ENCODE measurements around the gene SCYGR3. TPM values are rescaled to one million over a fixed set of nuclear protein-coding genes. Genes with fewer than 3 reads are reported as not detected.

The SCYGR3 gene
- polyA plus RNA-seq, 4 donors, result not detected

- peaks cover 0 to 3% (median 0%) of the 10 kb centered on the region in 3 donors for H3K36me3 ChIP-seq (ENCODE audit: control insufficient read depth in 3 of 3, insufficient read depth in 2 of 3, low read depth in 1 of 3, low read length in 3 of 3)
- 68 to 93% (median 77%) methylated on average over 3 of the region's 3 CpGs for WGBS, 3 donors
- DNase-seq, result no peak
- H3K27ac ChIP-seq (ENCODE audit: low read depth in 1 of 3, low read length in 2 of 3), result no peak overlapping the region
- no peaks in the 10 kb centered on the region for H3K4me1 ChIP-seq (ENCODE audit: control insufficient read depth in 3 of 3, insufficient read depth in 2 of 3, low read depth in 1 of 3, low read length in 2 of 3)
- no peak for FAIRE-seq
- H3K4me3 ChIP-seq (ENCODE audit: low read depth in 1 of 3, low read length in 3 of 3), result no peak overlapping the region
- no peaks in the 10 kb centered on the region for H3K9me3 ChIP-seq (ENCODE audit: control insufficient read depth in 2 of 2, insufficient read depth in 1 of 2, low read depth in 1 of 2, low read length in 1 of 2)
- no peaks in the 10 kb centered on the region for H3K27me3 ChIP-seq (ENCODE audit: control insufficient read depth in 3 of 3, insufficient read depth in 3 of 3, low read length in 3 of 3)
Observed at GRCh38 chr2:227566012-227566411, 48.6 kb downstream of the SCYGR3 start.

GRCh38 chr2:227565080-227565479 lies 49.6 kb downstream of the SCYGR3 start:
- Histone ChIP-seq H3K27me3 (ENCODE audit: control insufficient read depth in 3 of 3, insufficient read depth in 3 of 3, low read length in 3 of 3) (no peaks in the 10 kb centered on the region), H3K36me3 (ENCODE audit: control insufficient read depth in 3 of 3, insufficient read depth in 2 of 3, low read depth in 1 of 3, low read length in 3 of 3) (peaks cover 0 to 3% (median 0%) of the 10 kb centered on the region in 3 donors), H3K4me3 (ENCODE audit: low read depth in 1 of 3, low read length in 3 of 3) (no peak overlapping the region), H3K27ac (ENCODE audit: low read depth in 1 of 3, low read length in 2 of 3) (no peak overlapping the region), H3K4me1 (ENCODE audit: control insufficient read depth in 3 of 3, insufficient read depth in 2 of 3, low read depth in 1 of 3, low read length in 2 of 3) (no peaks in the 10 kb centered on the region), H3K9me3 (ENCODE audit: control insufficient read depth in 2 of 2, insufficient read depth in 1 of 2, low read depth in 1 of 2, low read length in 1 of 2) (no peaks in the 10 kb centered on the region)
- FAIRE-seq, result no peak
- 96 to 100% (median 96%) methylated on average over 1 of the region's 1 CpG for WGBS, 3 donors
- no peak for DNase-seq

Other genes with a start within 250 kb of the SCYGR3 start
- gene TM4SF20, start 235.5 kb downstream of the SCYGR3 start, polyA plus RNA-seq, result 100 to 1,000 TPM; 175 to 336 (median 206) TPM
- gene SCYGR1, start 226.9 kb downstream of the SCYGR3 start, polyA plus RNA-seq, result not detected
- 100 to 1,000 TPM in 1 of 4 donors, 10 to 100 TPM in 3; 45.3 to 116 (median 58.9) TPM for gene AGFG1, start 142.7 kb downstream of the SCYGR3 start, polyA plus RNA-seq
- gene SCYGR2, start 15.9 kb downstream of the SCYGR3 start, polyA plus RNA-seq, result not detected
- not detected for gene SCYGR4, start 2.7 kb upstream of the SCYGR3 start, polyA plus RNA-seq
- not detected for gene SCYGR5, start 52.0 kb upstream of the SCYGR3 start, polyA plus RNA-seq
- 10 to 100 TPM in 1 of 4 donors, 1 to 10 TPM in 3; 4.0 to 81.5 (median 7.7) TPM for gene SLC19A3, start 103.2 kb upstream of the SCYGR3 start, polyA plus RNA-seq
- not detected for gene SCYGR6, start 109.9 kb upstream of the SCYGR3 start, polyA plus RNA-seq
- gene SCYGR7, start 113.5 kb upstream of the SCYGR3 start, polyA plus RNA-seq, result not detected
- gene SCYGR8, start 131.1 kb upstream of the SCYGR3 start, polyA plus RNA-seq, result not detected
- 10 to 100 TPM in 2 of 4 donors, 1 to 10 TPM in 2; 9.6 to 15.9 (median 11.3) TPM for gene CCL20, start 199.0 kb upstream of the SCYGR3 start, polyA plus RNA-seq

Measured in small intestine (tissue), 7 donors.